Common myeloid progenitor, CD34-positive (primary cell): ENCODE results near the gene TARBP2.
"Not testable (repeated sequence)": the region's sequence is repeated elsewhere in the genome, so short reads cannot be mapped to it uniquely, and the experiment has no call there.

Experiments used
- CTCF ChIA-PET: fragments of 350-600 bp; sonication (Branson Sonifier 250); formaldehyde crosslinking; loops from one replicate; lab custom pipeline; 2021; ENCODE audit warnings: antibody characterized with exemption; lab: Charles Lee
- POLR2A ChIA-PET: fragments of 350-600 bp; sonication (Branson Sonifier 250); formaldehyde crosslinking; loops from one replicate; lab custom pipeline; 2021; ENCODE audit warnings: antibody characterized with exemption; lab: Charles Lee
- DNase-seq, 3 donors: peaks; one replicate each; pipeline versions ENCODE4 v3.0.0 to v3.0.0-alpha.2; 2013
- H3K27ac ChIP-seq, 2 experiments: 1 replicate in 1 of 2; 2 replicates in 1 of 2; pipeline ENCODE4 v1.7.0; 2013; ENCODE audit warnings: inconsistent platforms in 2 of 2, low read length in 2 of 2, mild to moderate bottlenecking in 2 of 2, low read depth in 1 of 2, moderate library complexity in 1 of 2; ENCODE audit not compliant: severe bottlenecking in 2 of 2, insufficient read depth in 1 of 2, poor library complexity in 1 of 2
- H3K27me3 ChIP-seq, 5 experiments: replicated peaks in 2 of 5; 1 replicate in 3 of 5; 2 replicates in 2 of 5; pipeline versions ENCODE4 v1.6.1 to v1.7.0; 2013; ENCODE audit warnings: low read length in 4 of 5, mild to moderate bottlenecking in 2 of 5, moderate library complexity in 2 of 5, inconsistent platforms in 1 of 5; ENCODE audit not compliant: insufficient read depth in 5 of 5, control insufficient read depth in 4 of 5
- H3K36me3 ChIP-seq, 4 experiments: 1 replicate in 2 of 4; 2 replicates in 2 of 4; pipeline versions ENCODE4 v1.6.1 to v1.7.0; 2013; ENCODE audit warnings: low read length in 3 of 4, control low read depth in 1 of 4, mild to moderate bottlenecking in 1 of 4; ENCODE audit not compliant: control insufficient read depth in 4 of 4, insufficient read depth in 4 of 4
- H3K4me1 ChIP-seq, 4 experiments: 1 replicate in 3 of 4; 2 replicates in 1 of 4; pipeline versions ENCODE4 v1.6.1 to v1.7.1; 2013; ENCODE audit warnings: low read length in 3 of 4, mild to moderate bottlenecking in 3 of 4, control low read depth in 1 of 4, inconsistent platforms in 1 of 4, moderate library complexity in 1 of 4; ENCODE audit not compliant: control insufficient read depth in 4 of 4, insufficient read depth in 4 of 4; ENCODE audit errors: control extremely low read depth in 1 of 4
- H3K4me3 ChIP-seq, 7 experiments: 1 replicate in 4 of 7; 2 replicates in 3 of 7; pipeline versions ENCODE4 v1.5.1 to v1.7.0; 2013; ENCODE audit warnings: mild to moderate bottlenecking in 7 of 7, low read length in 6 of 7, moderate library complexity in 6 of 7, inconsistent platforms in 2 of 7, low read depth in 2 of 7, control low read depth in 1 of 7; ENCODE audit not compliant: insufficient read depth in 4 of 7, control insufficient read depth in 1 of 7; ENCODE audit errors: extremely low read depth in 1 of 7
- H3K9me3 ChIP-seq, 5 experiments: 1 replicate in 4 of 5; 2 replicates in 1 of 5; pipeline versions ENCODE4 v1.6.1 to v1.7.1; 2013; ENCODE audit warnings: low read length in 4 of 5, mild to moderate bottlenecking in 2 of 5, inconsistent platforms in 1 of 5, low read depth in 1 of 5, moderate library complexity in 1 of 5; ENCODE audit not compliant: control insufficient read depth in 4 of 5, insufficient read depth in 2 of 5; ENCODE audit errors: control extremely low read depth in 1 of 5
- WGBS: methylation state at CpG from one replicate; pipeline ENCODE4 v1.1.5; 2013; ENCODE audit not compliant: insufficient coverage; 5-methylcytosine and 5-hydroxymethylcytosine counted together

Gene TARBP2

GRCh38 chr12:53480491-53481442 is 20.3 kb upstream of the TARBP2 start:
- Histone ChIP-seq H3K4me1 (no peaks in the 10 kb centered on the region), H3K27me3 (no peaks in the 10 kb centered on the region), H3K9me3 (no peaks in the 10 kb centered on the region), H3K4me3 (no peak overlapping the region), H3K27ac (no peak overlapping the region), H3K36me3 (peaks cover 26 to 94% (median 66%) of the 10 kb centered on the region in 4 experiments)
- CTCF ChIA-PET = interaction anchor here (1.2 to 3.1 kb wide), 7 partner anchors 12 to 157 kb away, joined by 3 to 23 read pairs (median 6); partner anchors contain the start of genes MAP3K12 and NPFF
- no peak for DNase-seq
- POLR2A ChIA-PET = interaction anchor here (0.6 to 3.2 kb wide), 6 partner anchors 9 to 228 kb away, joined by 3 to 20 read pairs (median 4); partner anchors contain the start of gene TARBP2
- WGBS = 95% methylated on average over 5 of the region's 12 CpGs

- not testable (repeated sequence) for DNase-seq, H3K4me1 ChIP-seq, H3K4me3 ChIP-seq, H3K27ac ChIP-seq, H3K27me3 ChIP-seq, H3K9me3 ChIP-seq
- 95% methylated on average over 6 of the region's 6 CpGs for WGBS
- POLR2A ChIA-PET = interaction anchor here (1.0 to 3.2 kb wide), 6 partner anchors 9 to 28 kb away, joined by 3 to 20 read pairs (median 6); partner anchors contain the start of gene TARBP2
- H3K36me3 ChIP-seq = peaks cover 24 to 94% (median 64%) of the 10 kb centered on the region in 4 experiments
- CTCF ChIA-PET = interaction anchor here (0.8 to 3.1 kb wide), 11 partner anchors 9 to 158 kb away, joined by 3 to 23 read pairs (median 6); partner anchors contain the start of genes MAP3K12 and NPFF
Observed at GRCh38 chr12:53481458-53481857, 19.6 kb upstream of the TARBP2 start.

GRCh38 chr12:53481939-53482586 is 19.0 kb upstream of the TARBP2 start:
- Histone ChIP-seq H3K27ac (no peak overlapping the region), H3K27me3 (no peaks in the 10 kb centered on the region), H3K4me3 (no peak overlapping the region), H3K4me1 (peaks cover 0 to 2% (median 0%) of the 10 kb centered on the region in 4 experiments), H3K36me3 (peaks cover 22 to 94% (median 62%) of the 10 kb centered on the region in 4 experiments), H3K9me3 (no peaks in the 10 kb centered on the region)
- POLR2A ChIA-PET = interaction anchor here (0.9 to 3.2 kb wide), 7 partner anchors 10 to 28 kb away, joined by 3 to 20 read pairs (median 6); partner anchors contain the start of gene TARBP2
- 100% methylated on average over 4 of the region's 9 CpGs for WGBS
- DNase-seq = peak in 2 of 3 donors; percentile 67 to 71
- CTCF ChIA-PET = interaction anchor here (0.8 to 3.1 kb wide), 11 partner anchors 9 to 158 kb away, joined by 3 to 23 read pairs (median 6); partner anchors contain the start of genes MAP3K12 and NPFF

GRCh38 chr12:53482626-53483168 is 18.4 kb upstream of the TARBP2 start:
- Histone ChIP-seq H3K27me3 (no peaks in the 10 kb centered on the region), H3K27ac (no peak overlapping the region), H3K9me3 (no peaks in the 10 kb centered on the region), H3K4me1 (peaks cover 0 to 2% (median 0%) of the 10 kb centered on the region in 4 experiments), H3K4me3 (no peak overlapping the region), H3K36me3 (peaks cover 23 to 94% (median 63%) of the 10 kb centered on the region in 4 experiments)
- 91% methylated on average over 10 of the region's 18 CpGs for WGBS
- ChIA-PET POLR2A (interaction anchor here (0.9 to 3.2 kb wide), 6 partner anchors 9 to 29 kb away, joined by 3 to 20 read pairs (median 6); partner anchors contain the start of gene TARBP2), CTCF (interaction anchor here (1.0 to 3.1 kb wide), 11 partner anchors 9 to 149 kb away, joined by 3 to 23 read pairs (median 6); partner anchors contain the start of genes MAP3K12, NPFF and TARBP2)
- peak in 1 of 3 donors; percentile 29 for DNase-seq

GRCh38 chr12:53483225-53483978 is 17.7 kb upstream of the TARBP2 start:
- CTCF ChIA-PET = interaction anchor here (0.9 to 3.1 kb wide), 9 partner anchors 8 to 150 kb away, joined by 3 to 23 read pairs (median 9); partner anchors contain the start of genes MAP3K12, NPFF and TARBP2
- Histone ChIP-seq H3K4me1 (peaks cover 0 to 2% (median 0%) of the 10 kb centered on the region in 4 experiments), H3K27me3 (no peaks in the 10 kb centered on the region), H3K36me3 (peaks cover 20 to 91% (median 60%) of the 10 kb centered on the region in 4 experiments), H3K4me3 (no peak overlapping the region), H3K27ac (no peak overlapping the region), H3K9me3 (no peaks in the 10 kb centered on the region)
- 94% methylated on average over 8 of the region's 9 CpGs for WGBS
- peak in 1 of 3 donors; percentile 24 for DNase-seq
- POLR2A ChIA-PET = interaction anchor here (0.9 to 3.2 kb wide), 5 partner anchors 9 to 21 kb away, joined by 3 to 20 read pairs (median 7); partner anchors contain the start of gene TARBP2
